SK-N-SH (cell line): ENCODE results near the gene LRP2BP. TPM values are rescaled to one million over a fixed set of nuclear protein-coding genes. Genes with fewer than 3 reads are reported as not detected.

Experiments used
- CTCF ChIA-PET: fragments of 300-600, 350-600 bp; formaldehyde crosslinking; extraction: SDS; loops from one replicate; lab custom pipeline; 2021; lab: Yijun Ruan, JAX
- POLR2A ChIA-PET: fragments of 350-600 bp; sonication (Branson Sonifier 250); formaldehyde crosslinking; extraction: SDS; loops from one replicate; lab custom pipeline; 2020; ENCODE audit warnings: antibody characterized with exemption, inconsistent platforms; lab: Yijun Ruan, JAX
- DNase-seq: peaks from one replicate; pipeline ENCODE4 v3.0.0; 2012
- H2AFZ ChIP-seq: fragments of 200-600 bp; sonication (generic); 2 replicates; pipeline ENCODE4 v1.8.1; 2016; ENCODE audit warnings: antibody characterized with exemption, mild to moderate bottlenecking, low read depth
- H3F3A ChIP-seq: fragments of 200-600 bp; sonication (generic); replicated peaks from 2 replicates; pipeline ENCODE3; 2016; ENCODE audit warnings: antibody characterized with exemption, mild to moderate bottlenecking; ENCODE audit not compliant: insufficient read depth
- H3K27ac ChIP-seq, 2 experiments: fragments of 200-500 bp in 1 of 2; fragments of 200-600 bp in 1 of 2; sonication (Bioruptor generic) in 1 of 2; sonication (generic), shearing (Covaris generic) in 1 of 2; 2 replicates each; pipeline versions ENCODE4 v1.5.1 to v1.6.1; 2014 to 2016; ENCODE audit warnings: low read depth in 2 of 2, inconsistent platforms in 1 of 2, low read length in 1 of 2, mild to moderate bottlenecking in 1 of 2, mixed read lengths in 1 of 2
- H3K27me3 ChIP-seq: fragments of 200-600 bp; sonication (generic), shearing (Covaris generic); 2 replicates; pipeline ENCODE4 v1.6.1; 2016; ENCODE audit warnings: mixed run types; ENCODE audit not compliant: insufficient read depth
- H3K36me3 ChIP-seq, 2 experiments: fragments of 200-500 bp in 1 of 2; fragments of 200-600 bp in 1 of 2; sonication (Bioruptor generic) in 1 of 2; sonication (generic) in 1 of 2; replicated peaks in 1 of 2; 2 replicates each; pipeline versions ENCODE3 to v1.5.1; 2014 to 2016; ENCODE audit warnings: low read length in 1 of 2, mild to moderate bottlenecking in 1 of 2; ENCODE audit not compliant: insufficient read depth in 2 of 2, control insufficient read depth in 1 of 2
- H3K4me1 ChIP-seq, 2 experiments: fragments of 200-500 bp in 1 of 2; fragments of 200-600 bp in 1 of 2; sonication (Bioruptor generic) in 1 of 2; sonication (generic), shearing (Covaris generic) in 1 of 2; 2 replicates each; pipeline versions ENCODE4 v1.5.1 to v1.6.1; 2014 to 2016; ENCODE audit warnings: low read depth in 1 of 2, low read length in 1 of 2, mixed run types in 1 of 2; ENCODE audit not compliant: insufficient read depth in 2 of 2, control insufficient read depth in 1 of 2
- H3K4me2 ChIP-seq: fragments of 200-600 bp; sonication (generic), shearing (Covaris generic); 2 replicates; pipeline ENCODE4 v1.6.1; 2017; ENCODE audit warnings: mixed run types
- H3K4me3 ChIP-seq, 2 experiments: fragments of 200-500 bp in 1 of 2; fragments of 200-600 bp in 1 of 2; sonication (Bioruptor generic) in 1 of 2; sonication (generic), shearing (Covaris generic) in 1 of 2; 2 replicates each; pipeline versions ENCODE4 v1.5.1 to v1.8.1; 2014 to 2016; ENCODE audit warnings: low read depth in 2 of 2, inconsistent platforms in 1 of 2, low read length in 1 of 2, mild to moderate bottlenecking in 1 of 2, mixed read lengths in 1 of 2, moderate library complexity in 1 of 2
- H3K79me2 ChIP-seq: fragments of 200-600 bp; sonication (generic); 2 replicates; pipeline ENCODE4 v1.8.1; 2017; ENCODE audit warnings: mild to moderate bottlenecking; ENCODE audit not compliant: insufficient read depth
- H3K9ac ChIP-seq: fragments of 200-600 bp; sonication (generic); 2 replicates; pipeline ENCODE4 v1.6.1; 2017; ENCODE audit warnings: mixed run types
- H3K9me2 ChIP-seq: fragments of 200-600 bp; sonication (generic); 2 replicates; pipeline ENCODE4 v1.6.1; 2017; ENCODE audit warnings: mixed run types
- H3K9me3 ChIP-seq: fragments of 200-600 bp; sonication (generic); 2 replicates; pipeline ENCODE4 v1.6.1; 2017; ENCODE audit warnings: mixed run types, mild to moderate bottlenecking, moderate library complexity
- H4K20me1 ChIP-seq: fragments of 200-600 bp; sonication (generic); 2 replicates; pipeline ENCODE4 v1.6.1; 2017; ENCODE audit warnings: mild to moderate bottlenecking, mixed run types; ENCODE audit not compliant: insufficient read depth
- CHD2 ChIP-seq: fragments of 150-350 bp; IDR thresholded peaks from 2 replicates; pipeline ENCODE4 v1.6.1; 2018; ENCODE audit warnings: low read length; ENCODE audit not compliant: partially characterized antibody
- EZH2phosphoT487 ChIP-seq: fragments of 200-600 bp; sonication (generic); IDR thresholded peaks from 2 replicates; pipeline ENCODE4 v1.6.1; 2017; ENCODE audit warnings: low read depth, mixed run types, mild to moderate bottlenecking, antibody characterized with exemption, moderate library complexity, borderline replicate concordance
- FOSL2 ChIP-seq: IDR thresholded peaks from 2 replicates; pipeline ENCODE4 v1.4.0; 2012; ENCODE audit warnings: low read depth, mild to moderate bottlenecking, moderate library complexity, borderline replicate concordance
- FOXM1 ChIP-seq: IDR thresholded peaks from 2 replicates; pipeline ENCODE4 v1.4.0; 2012; ENCODE audit warnings: low read depth, mild to moderate bottlenecking
- GABPA ChIP-seq: IDR thresholded peaks from 2 replicates; pipeline ENCODE4 v1.4.0; 2012; ENCODE audit warnings: low read depth, mild to moderate bottlenecking
- GATA2 ChIP-seq: sonication (generic); formaldehyde crosslinking; IDR thresholded peaks from 2 replicates; pipeline ENCODE4 v1.5.0; 2020; ENCODE audit warnings: mild to moderate bottlenecking, missing genetic modification reagents
- JUND ChIP-seq: IDR thresholded peaks from 2 replicates; pipeline ENCODE4 v1.4.0; 2012
- MEF2A ChIP-seq: IDR thresholded peaks from 2 replicates; pipeline ENCODE4 v1.4.0; 2012; ENCODE audit warnings: low read depth, borderline replicate concordance
- NFIC ChIP-seq: IDR thresholded peaks from 2 replicates; pipeline ENCODE4 v1.4.0; 2012; ENCODE audit warnings: borderline replicate concordance
- RAD21 ChIP-seq: IDR thresholded peaks from 2 replicates; pipeline ENCODE4 v1.6.1; 2012; ENCODE audit warnings: mild to moderate bottlenecking, low read length
- RFX5 ChIP-seq: IDR thresholded peaks from 2 replicates; pipeline ENCODE4 v1.6.1; 2012; ENCODE audit warnings: mild to moderate bottlenecking, improper control_type of control experiment, low read length
- RXRA ChIP-seq: IDR thresholded peaks from 2 replicates; pipeline ENCODE4 v1.4.0; 2012; ENCODE audit warnings: low read depth, mild to moderate bottlenecking, borderline replicate concordance
- TCF12 ChIP-seq: IDR thresholded peaks from 2 replicates; pipeline ENCODE4 v1.4.0; 2012
- TEAD4 ChIP-seq: IDR thresholded peaks from 2 replicates; pipeline ENCODE4 v1.4.0; 2012; ENCODE audit warnings: mild to moderate bottlenecking, borderline replicate concordance; ENCODE audit not compliant: insufficient read depth
- YY1 ChIP-seq: IDR thresholded peaks from 2 replicates; pipeline ENCODE4 v1.4.0; 2012; ENCODE audit warnings: low read depth, mild to moderate bottlenecking
- WGBS: methylation state at CpG from one replicate; pipeline ENCODE4 v1.1.6; 2017; ENCODE audit warnings: low lambda C conversion rate; 5-methylcytosine and 5-hydroxymethylcytosine counted together
- polyA plus RNA-seq, 3 experiments: library from polyadenylated mRNA; depleted of rRNA; stranded (reverse); fragments of >200 nt; gene quantifications; 2 replicates each; pipeline ENCODE4 v1.2.3, GENCODE V29; 2012
- TF ChIP-seq, protein P1 (sequence below): IDR thresholded peaks from 2 replicates; pipeline ENCODE4 v1.4.0; 2012; ENCODE audit warnings: low read depth
- TF ChIP-seq, protein P2 (sequence below): IDR thresholded peaks from 2 replicates; pipeline ENCODE4; 2012
- TF ChIP-seq, protein P3 (sequence below): IDR thresholded peaks from 2 replicates; pipeline ENCODE4 v1.6.1; 2012; ENCODE audit warnings: mild to moderate bottlenecking, low read depth, low read length, moderate library complexity
- TF ChIP-seq, protein P4 (sequence below): fragments of 150-350 bp; IDR thresholded peaks from 2 replicates; pipeline ENCODE4 v1.6.1; 2017; ENCODE audit warnings: antibody characterized with exemption, low read length, low read depth, borderline replicate concordance
- TF ChIP-seq, protein P5 (sequence below): IDR thresholded peaks from 2 replicates; pipeline ENCODE4 v1.4.0; 2012; ENCODE audit warnings: low read depth, borderline replicate concordance

Gene LRP2BP
- polyA plus RNA-seq, 1 of the 3 experiments (the other 2 are of a cell fraction): 0.30 TPM

DNA sequence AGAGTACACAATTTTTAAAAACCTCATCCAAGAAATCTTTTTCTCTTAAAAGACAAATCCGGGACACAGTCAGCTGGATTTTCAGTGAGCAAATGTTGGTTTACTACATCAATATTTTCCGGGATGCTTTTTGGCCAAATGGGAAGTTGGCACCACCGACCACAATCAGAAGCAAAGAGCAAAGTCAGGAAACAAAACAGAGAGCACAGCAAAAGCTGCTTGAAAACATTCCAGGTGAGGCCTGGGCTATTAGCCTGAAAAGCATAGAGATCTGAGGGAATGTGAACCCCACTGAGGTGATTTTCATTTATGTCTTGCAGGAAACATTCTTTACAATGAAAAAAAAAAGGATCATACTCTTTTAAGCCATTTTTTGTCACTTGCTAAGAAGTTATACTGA is 33.9 kb downstream of the LRP2BP start:
- 97% methylated on average over 3 of the region's 3 CpGs for WGBS
- Histone ChIP-seq H3K9ac (no peak overlapping the region), H2AFZ (no peak overlapping the region), H3K36me3 (peaks cover 8 to 39% of the 10 kb centered on the region in 2 experiments), H3K27ac (no peak overlapping the region), H3K4me2 (no peak overlapping the region), H3K9me3 (no peaks in the 10 kb centered on the region), H3K9me2 (no peaks in the 10 kb centered on the region), H3K79me2 (peaks cover 3% of the 10 kb centered on the region; the same call in 1 of the 2 replicates), H4K20me1 (no peaks in the 10 kb centered on the region), H3K4me3 (no peak overlapping the region), H3K4me1 (peaks cover 8 to 21% of the 10 kb centered on the region in 2 experiments), H3K27me3 (no peaks in the 10 kb centered on the region), H3F3A (peaks cover 36% of the 10 kb centered on the region)
- POLR2A ChIA-PET: no interaction called here
- TF ChIP-seq, protein P1, sequence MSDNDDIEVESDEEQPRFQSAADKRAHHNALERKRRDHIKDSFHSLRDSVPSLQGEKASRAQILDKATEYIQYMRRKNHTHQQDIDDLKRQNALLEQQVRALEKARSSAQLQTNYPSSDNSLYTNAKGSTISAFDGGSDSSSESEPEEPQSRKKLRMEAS: no peak
- no peak for TF ChIP-seq MEF2A
- TF ChIP-seq RAD21: no peak
- TF ChIP-seq TCF12: no peak
- TF ChIP-seq JUND: no peak
- DNase-seq: no peak
- CTCF ChIA-PET: interaction anchor here (1.0 kb wide), 1 partner anchor 769 kb away, joined by 3 read pairs; no protein-coding TSS in a partner anchor

DNA sequence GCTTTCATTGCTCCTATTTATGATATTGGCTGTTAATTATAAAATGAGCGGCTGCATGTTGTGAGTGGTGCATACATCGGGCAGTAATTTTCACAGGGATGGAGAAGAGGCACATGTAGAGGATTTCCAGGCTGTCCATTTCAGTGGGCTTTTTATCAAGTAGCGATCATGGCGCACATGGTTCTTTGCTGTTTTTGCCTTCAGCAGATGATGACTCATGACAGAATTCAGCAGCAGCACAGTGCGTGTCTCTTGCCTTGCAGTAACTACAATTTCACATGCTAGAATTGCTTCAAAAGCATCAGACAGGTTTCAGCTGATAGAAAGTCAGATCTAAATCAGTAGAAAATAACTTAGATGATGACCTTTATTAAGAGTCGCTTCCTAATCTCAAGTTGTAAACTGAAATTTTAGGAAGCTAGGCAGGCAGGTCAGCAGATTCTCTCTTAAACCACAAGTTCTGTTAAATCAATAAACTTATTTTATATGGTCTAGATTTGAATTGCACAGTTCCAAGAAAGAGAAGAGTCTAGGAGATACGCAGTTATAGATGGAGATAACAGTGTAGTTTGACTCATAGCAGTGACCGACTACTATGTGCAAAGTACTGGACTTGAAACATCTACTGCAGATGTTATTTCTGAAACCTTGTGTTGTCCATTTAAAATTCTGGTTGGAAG is 35.8 kb downstream of the LRP2BP start:
- Histone ChIP-seq H2AFZ (no peak overlapping the region), H3K36me3 (peaks cover 5 to 31% of the 10 kb centered on the region in 2 experiments), H3K4me2 (peak overlapping the region; percentile 60), H3K9me3 (no peaks in the 10 kb centered on the region), H3K4me1 (peaks cover 8 to 21% of the 10 kb centered on the region in 2 experiments), H3K79me2 (peaks cover 3% of the 10 kb centered on the region; the same call in 1 of the 2 replicates), H3K27me3 (no peaks in the 10 kb centered on the region), H3K4me3 (no peak overlapping the region), H4K20me1 (no peaks in the 10 kb centered on the region), H3F3A (peaks cover 37% of the 10 kb centered on the region), H3K9ac (peak overlapping the region; percentile 68; the same call in 1 of the 2 replicates), H3K27ac (peak overlapping the region; percentile 78 to 98; a peak in 3 of 4 replicates), H3K9me2 (no peaks in the 10 kb centered on the region)
- ChIA-PET CTCF (no interaction called here), POLR2A (no interaction called here)
- DNase-seq: peak; percentile 42
- 32% methylated on average over 8 of the region's 8 CpGs for WGBS
- TF ChIP-seq, protein P2, sequence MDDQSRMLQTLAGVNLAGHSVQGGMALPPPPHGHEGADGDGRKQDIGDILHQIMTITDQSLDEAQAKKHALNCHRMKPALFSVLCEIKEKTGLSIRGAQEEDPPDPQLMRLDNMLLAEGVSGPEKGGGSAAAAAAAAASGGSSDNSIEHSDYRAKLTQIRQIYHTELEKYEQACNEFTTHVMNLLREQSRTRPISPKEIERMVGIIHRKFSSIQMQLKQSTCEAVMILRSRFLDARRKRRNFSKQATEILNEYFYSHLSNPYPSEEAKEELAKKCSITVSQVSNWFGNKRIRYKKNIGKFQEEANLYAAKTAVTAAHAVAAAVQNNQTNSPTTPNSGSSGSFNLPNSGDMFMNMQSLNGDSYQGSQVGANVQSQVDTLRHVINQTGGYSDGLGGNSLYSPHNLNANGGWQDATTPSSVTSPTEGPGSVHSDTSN: peak; percentile 54
- TF ChIP-seq, protein P3, sequence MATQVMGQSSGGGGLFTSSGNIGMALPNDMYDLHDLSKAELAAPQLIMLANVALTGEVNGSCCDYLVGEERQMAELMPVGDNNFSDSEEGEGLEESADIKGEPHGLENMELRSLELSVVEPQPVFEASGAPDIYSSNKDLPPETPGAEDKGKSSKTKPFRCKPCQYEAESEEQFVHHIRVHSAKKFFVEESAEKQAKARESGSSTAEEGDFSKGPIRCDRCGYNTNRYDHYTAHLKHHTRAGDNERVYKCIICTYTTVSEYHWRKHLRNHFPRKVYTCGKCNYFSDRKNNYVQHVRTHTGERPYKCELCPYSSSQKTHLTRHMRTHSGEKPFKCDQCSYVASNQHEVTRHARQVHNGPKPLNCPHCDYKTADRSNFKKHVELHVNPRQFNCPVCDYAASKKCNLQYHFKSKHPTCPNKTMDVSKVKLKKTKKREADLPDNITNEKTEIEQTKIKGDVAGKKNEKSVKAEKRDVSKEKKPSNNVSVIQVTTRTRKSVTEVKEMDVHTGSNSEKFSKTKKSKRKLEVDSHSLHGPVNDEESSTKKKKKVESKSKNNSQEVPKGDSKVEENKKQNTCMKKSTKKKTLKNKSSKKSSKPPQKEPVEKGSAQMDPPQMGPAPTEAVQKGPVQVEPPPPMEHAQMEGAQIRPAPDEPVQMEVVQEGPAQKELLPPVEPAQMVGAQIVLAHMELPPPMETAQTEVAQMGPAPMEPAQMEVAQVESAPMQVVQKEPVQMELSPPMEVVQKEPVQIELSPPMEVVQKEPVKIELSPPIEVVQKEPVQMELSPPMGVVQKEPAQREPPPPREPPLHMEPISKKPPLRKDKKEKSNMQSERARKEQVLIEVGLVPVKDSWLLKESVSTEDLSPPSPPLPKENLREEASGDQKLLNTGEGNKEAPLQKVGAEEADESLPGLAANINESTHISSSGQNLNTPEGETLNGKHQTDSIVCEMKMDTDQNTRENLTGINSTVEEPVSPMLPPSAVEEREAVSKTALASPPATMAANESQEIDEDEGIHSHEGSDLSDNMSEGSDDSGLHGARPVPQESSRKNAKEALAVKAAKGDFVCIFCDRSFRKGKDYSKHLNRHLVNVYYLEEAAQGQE: no peak
- TF ChIP-seq, protein P4, sequence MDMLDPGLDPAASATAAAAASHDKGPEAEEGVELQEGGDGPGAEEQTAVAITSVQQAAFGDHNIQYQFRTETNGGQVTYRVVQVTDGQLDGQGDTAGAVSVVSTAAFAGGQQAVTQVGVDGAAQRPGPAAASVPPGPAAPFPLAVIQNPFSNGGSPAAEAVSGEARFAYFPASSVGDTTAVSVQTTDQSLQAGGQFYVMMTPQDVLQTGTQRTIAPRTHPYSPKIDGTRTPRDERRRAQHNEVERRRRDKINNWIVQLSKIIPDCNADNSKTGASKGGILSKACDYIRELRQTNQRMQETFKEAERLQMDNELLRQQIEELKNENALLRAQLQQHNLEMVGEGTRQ: no peak
- TF ChIP-seq, protein P1: peak; percentile 91
- TF ChIP-seq JUND: peak; percentile 79
- peak; percentile 33; the same call in 1 of the 2 replicates for TF ChIP-seq NFIC
- no peak for TF ChIP-seq CHD2
- TF ChIP-seq RAD21: no peak
- TF ChIP-seq GABPA: no peak
- peak; percentile 66; the same call in 1 of the 2 replicates for TF ChIP-seq GATA2
- TF ChIP-seq EZH2phosphoT487: no peak
- 0 out of 2 replicates have a peak, but pooled peaks have one; percentile 43 for TF ChIP-seq TEAD4
- TF ChIP-seq, protein P5, sequence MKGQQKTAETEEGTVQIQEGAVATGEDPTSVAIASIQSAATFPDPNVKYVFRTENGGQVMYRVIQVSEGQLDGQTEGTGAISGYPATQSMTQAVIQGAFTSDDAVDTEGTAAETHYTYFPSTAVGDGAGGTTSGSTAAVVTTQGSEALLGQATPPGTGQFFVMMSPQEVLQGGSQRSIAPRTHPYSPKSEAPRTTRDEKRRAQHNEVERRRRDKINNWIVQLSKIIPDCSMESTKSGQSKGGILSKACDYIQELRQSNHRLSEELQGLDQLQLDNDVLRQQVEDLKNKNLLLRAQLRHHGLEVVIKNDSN: peak; percentile 19; the same call in 1 of the 2 replicates
- peak; percentile 84 for TF ChIP-seq FOSL2
- TF ChIP-seq RXRA: no peak
- TF ChIP-seq RFX5: no peak
- no peak for TF ChIP-seq YY1
- TF ChIP-seq FOXM1: peak; percentile 20; the same call in 1 of the 2 replicates
